Ovary (tissue), 3 donors: ENCODE results near the gene NENF.

Experiments used
- EP300 ChIP-seq: sonication (generic); formaldehyde crosslinking; IDR thresholded peaks from one replicate; pipeline ENCODE4 v1.6.1; 2017; ENCODE audit warnings: antibody characterized with exemption
- POLR2A ChIP-seq: fragments of 450-650 bp; IDR thresholded peaks from one replicate; pipeline ENCODE4 v1.6.1; 2017; ENCODE audit warnings: antibody characterized with exemption, mild to moderate bottlenecking, moderate library complexity
- TF ChIP-seq, protein P1 (sequence below), 3 donors: fragments of 450-650 bp in 2 of 3; fragments of 200-600 bp in 1 of 3; IDR thresholded peaks; one replicate each; pipeline versions ENCODE4 v1.5.1 to v1.8.0; 2016 to 2022; ENCODE audit warnings: antibody characterized with exemption in 3 of 3, mild to moderate bottlenecking in 1 of 3
- donor health status: DM: no; HTN: no; CAD: no.

DNA sequence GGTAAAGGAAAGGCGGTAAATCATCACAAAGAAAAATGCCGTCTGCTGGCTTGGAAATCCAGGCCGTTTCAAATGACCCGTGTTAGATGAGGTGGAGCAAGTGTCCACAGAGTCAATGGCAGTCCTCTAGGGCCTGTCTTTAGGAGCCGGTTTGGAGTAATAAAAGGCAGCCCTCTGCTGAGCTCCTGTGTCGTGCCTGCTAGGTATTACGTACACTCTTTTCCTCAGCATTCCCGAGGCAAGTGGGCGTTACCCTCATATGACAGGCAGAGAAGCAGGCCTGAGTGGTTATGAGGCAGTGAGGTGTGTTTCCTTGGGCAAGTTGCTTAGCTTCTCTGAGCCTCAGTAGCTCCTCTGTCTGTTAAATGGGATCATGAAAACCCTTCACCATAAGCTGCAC, 7.7 kb downstream of the NENF start:
- TF ChIP-seq, protein P1, sequence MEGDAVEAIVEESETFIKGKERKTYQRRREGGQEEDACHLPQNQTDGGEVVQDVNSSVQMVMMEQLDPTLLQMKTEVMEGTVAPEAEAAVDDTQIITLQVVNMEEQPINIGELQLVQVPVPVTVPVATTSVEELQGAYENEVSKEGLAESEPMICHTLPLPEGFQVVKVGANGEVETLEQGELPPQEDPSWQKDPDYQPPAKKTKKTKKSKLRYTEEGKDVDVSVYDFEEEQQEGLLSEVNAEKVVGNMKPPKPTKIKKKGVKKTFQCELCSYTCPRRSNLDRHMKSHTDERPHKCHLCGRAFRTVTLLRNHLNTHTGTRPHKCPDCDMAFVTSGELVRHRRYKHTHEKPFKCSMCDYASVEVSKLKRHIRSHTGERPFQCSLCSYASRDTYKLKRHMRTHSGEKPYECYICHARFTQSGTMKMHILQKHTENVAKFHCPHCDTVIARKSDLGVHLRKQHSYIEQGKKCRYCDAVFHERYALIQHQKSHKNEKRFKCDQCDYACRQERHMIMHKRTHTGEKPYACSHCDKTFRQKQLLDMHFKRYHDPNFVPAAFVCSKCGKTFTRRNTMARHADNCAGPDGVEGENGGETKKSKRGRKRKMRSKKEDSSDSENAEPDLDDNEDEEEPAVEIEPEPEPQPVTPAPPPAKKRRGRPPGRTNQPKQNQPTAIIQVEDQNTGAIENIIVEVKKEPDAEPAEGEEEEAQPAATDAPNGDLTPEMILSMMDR (IDR thresholded peaks at IDR 0.05), result no peak
- TF ChIP-seq POLR2A (no peak), EP300 (no peak)
